HCT116 (cell line): Measurements from ENCODE around the gene RPL21.

Experiments
- EZH2phosphoT487 ChIP-seq: fragments of 200-600 bp; IDR thresholded peaks from 2 replicates; pipeline ENCODE4 v1.6.1; 2018; ENCODE audit warnings: antibody characterized with exemption, borderline replicate concordance
- POLR2A ChIP-seq: IDR thresholded peaks from 2 replicates; pipeline ENCODE4 v1.7.0; 2011; ENCODE audit warnings: borderline replicate concordance; ENCODE audit not compliant: insufficient read depth, insufficient read length; ENCODE audit errors: extremely low read depth
- POLR2AphosphoS5 ChIP-seq: IDR thresholded peaks from 2 replicates; pipeline ENCODE4 v1.6.1; 2011; ENCODE audit warnings: mild to moderate bottlenecking, low read depth, low read length, moderate library complexity
- RAD21 ChIP-seq: IDR thresholded peaks from 2 replicates; pipeline ENCODE4 v1.6.1; 2012; ENCODE audit warnings: low read depth, mild to moderate bottlenecking
- SP1 ChIP-seq: IDR thresholded peaks from 2 replicates; pipeline ENCODE4 v1.6.1; 2012; ENCODE audit warnings: low read depth
- TCF7L2 ChIP-seq: IDR thresholded peaks from 2 replicates; pipeline ENCODE4 v1.7.0; 2011; ENCODE audit warnings: borderline replicate concordance, inconsistent platforms; ENCODE audit not compliant: insufficient read depth, insufficient read length; ENCODE audit errors: extremely low read depth
- ZBTB33 ChIP-seq: IDR thresholded peaks from 2 replicates; pipeline ENCODE4 v1.6.1; 2011; ENCODE audit warnings: mild to moderate bottlenecking, low read length, moderate library complexity; ENCODE audit not compliant: insufficient replicate concordance; ENCODE audit errors: extremely low read depth
- ZNF274 ChIP-seq: fragments of 200-500 bp; sonication (Bioruptor generic); IDR thresholded peaks from 2 replicates; pipeline ENCODE4 v1.6.1; 2014; ENCODE audit warnings: mild to moderate bottlenecking, low read depth, low read length, inconsistent platforms
- TF ChIP-seq, protein P1 (sequence below), 3 experiments: fragments of 200-600 bp in 1 of 3; sonication (generic) in 1 of 3; IDR thresholded peaks in 2 of 3; conservative IDR thresholded peaks in 1 of 3; 2 replicates each; pipeline ENCODE4 v1.5.1; 2012 to 2017; ENCODE audit warnings: low read depth in 2 of 3, low read length in 2 of 3, antibody characterized with exemption in 1 of 3, borderline replicate concordance in 1 of 3, control low read depth in 1 of 3, mild to moderate bottlenecking in 1 of 3, mixed read lengths in 1 of 3, mixed run types in 1 of 3, moderate library complexity in 1 of 3; ENCODE audit not compliant: insufficient read depth in 1 of 3
- TF ChIP-seq, protein P2 (sequence below): IDR thresholded peaks from 2 replicates; pipeline ENCODE4 v1.6.1; 2012

- TF ChIP-seq, protein P1, sequence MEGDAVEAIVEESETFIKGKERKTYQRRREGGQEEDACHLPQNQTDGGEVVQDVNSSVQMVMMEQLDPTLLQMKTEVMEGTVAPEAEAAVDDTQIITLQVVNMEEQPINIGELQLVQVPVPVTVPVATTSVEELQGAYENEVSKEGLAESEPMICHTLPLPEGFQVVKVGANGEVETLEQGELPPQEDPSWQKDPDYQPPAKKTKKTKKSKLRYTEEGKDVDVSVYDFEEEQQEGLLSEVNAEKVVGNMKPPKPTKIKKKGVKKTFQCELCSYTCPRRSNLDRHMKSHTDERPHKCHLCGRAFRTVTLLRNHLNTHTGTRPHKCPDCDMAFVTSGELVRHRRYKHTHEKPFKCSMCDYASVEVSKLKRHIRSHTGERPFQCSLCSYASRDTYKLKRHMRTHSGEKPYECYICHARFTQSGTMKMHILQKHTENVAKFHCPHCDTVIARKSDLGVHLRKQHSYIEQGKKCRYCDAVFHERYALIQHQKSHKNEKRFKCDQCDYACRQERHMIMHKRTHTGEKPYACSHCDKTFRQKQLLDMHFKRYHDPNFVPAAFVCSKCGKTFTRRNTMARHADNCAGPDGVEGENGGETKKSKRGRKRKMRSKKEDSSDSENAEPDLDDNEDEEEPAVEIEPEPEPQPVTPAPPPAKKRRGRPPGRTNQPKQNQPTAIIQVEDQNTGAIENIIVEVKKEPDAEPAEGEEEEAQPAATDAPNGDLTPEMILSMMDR (IDR thresholded peaks at IDR 0.05 in 2 of 3, conservative IDR thresholded peaks at IDR 0.05 in 1 of 3; ENCODE audit: borderline replicate concordance in 1 of 3, insufficient read depth in 1 of 3, low read depth in 2 of 3, low read length in 2 of 3) = no peak
- TF ChIP-seq EZH2phosphoT487 = no peak
- no peak for TF ChIP-seq TCF7L2
- no peak for TF ChIP-seq RAD21
- no peak for TF ChIP-seq ZNF274
- TF ChIP-seq POLR2AphosphoS5 = no peak
- no peak for TF ChIP-seq POLR2A
- TF ChIP-seq, protein P2, sequence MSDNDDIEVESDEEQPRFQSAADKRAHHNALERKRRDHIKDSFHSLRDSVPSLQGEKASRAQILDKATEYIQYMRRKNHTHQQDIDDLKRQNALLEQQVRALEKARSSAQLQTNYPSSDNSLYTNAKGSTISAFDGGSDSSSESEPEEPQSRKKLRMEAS = no peak
- no peak for TF ChIP-seq ZBTB33
- TF ChIP-seq SP1 = no peak
These were observed 1.1 kb downstream of the RPL21 start for GRCh38 chr13:27252467-27252866.
